ENCODE results near the gene NRXN3. TPM values are rescaled to one million over a fixed set of nuclear protein-coding genes. Genes with fewer than 3 reads are reported as not detected.

Gene NRXN3
- total and polyA plus RNA-seq, 11 donors, result 0.19 to 2.2 (median 1.1) TPM

- intact Hi-C loops (cut with DNase I), result no loop called here
- TF ChIP-seq POLR2A (IDR thresholded peaks at IDR 0.05), result no peak
- no peak for TF ChIP-seq CTCF (IDR thresholded peaks at IDR 0.05)
These were observed 1435.7 kb downstream of the NRXN3 start for GRCh38 chr14:79605849-79606248.

GRCh38 chr14:79608446-79608845 is 1438.3 kb downstream of the NRXN3 start:
- DNase-seq, result no peak
- no peak for ATAC-seq
- Histone ChIP-seq H3K4me3 (no peak overlapping the region), H3K36me3 (no peaks in the 10 kb centered on the region), H3K4me1 (no peaks in the 10 kb centered on the region), H3K27ac (no peak overlapping the region), H3K27me3 (no peaks in the 10 kb centered on the region), H3K9me3 (no peaks in the 10 kb centered on the region)
- intact Hi-C loops (cut with DNase I), result no loop called here
- TF ChIP-seq CTCF (IDR thresholded peaks at IDR 0.05) (no peak), POLR2A (IDR thresholded peaks at IDR 0.05) (no peak)
- 71 to 79% (median 77%) methylated on average over 3 of the region's 3 CpGs for WGBS, 4 donors

More at GRCh38 chr14:79605849-79606248, 1435.7 kb downstream of the NRXN3 start:
- no peak for DNase-seq
- Histone ChIP-seq H3K27me3 (no peaks in the 10 kb centered on the region), H3K4me3 (no peak overlapping the region), H3K4me1 (no peaks in the 10 kb centered on the region), H3K27ac (no peak overlapping the region), H3K9me3 (no peaks in the 10 kb centered on the region), H3K36me3 (no peaks in the 10 kb centered on the region)
- ATAC-seq, result no peak
- 43 to 56% (median 48%) methylated on average over 4 of the region's 4 CpGs for WGBS, 4 donors

GRCh38 chr14:79613625-79614024 is 1443.5 kb downstream of the NRXN3 start:
- no peak overlapping the region for H3K27ac ChIP-seq
- H3K4me1 ChIP-seq, result no peaks in the 10 kb centered on the region
- 72 to 85% (median 78%) methylated on average over 5 of the region's 5 CpGs for WGBS, 4 donors
- intact Hi-C loops (cut with DNase I), result no loop called here
- H3K36me3 ChIP-seq, result no peaks in the 10 kb centered on the region
- DNase-seq (no peak), ATAC-seq (no peak)
- peaks cover 0 to 3% (median 0%) of the 10 kb centered on the region in 12 donors for H3K9me3 ChIP-seq
- no peak for TF ChIP-seq CTCF (IDR thresholded peaks at IDR 0.05)
- TF ChIP-seq POLR2A (IDR thresholded peaks at IDR 0.05), result no peak
- no peak overlapping the region for H3K4me3 ChIP-seq
- no peaks in the 10 kb centered on the region for H3K27me3 ChIP-seq

GRCh38 chr14:79614448-79614847 is 1444.3 kb downstream of the NRXN3 start:
- no peaks in the 10 kb centered on the region for H3K27me3 ChIP-seq
- 75 to 93% (median 90%) methylated on average over 5 of the region's 5 CpGs for WGBS, 4 donors
- no peak for DNase-seq

More at GRCh38 chr14:79614448-79614847, 1444.3 kb downstream of the NRXN3 start:
- no peak for ATAC-seq
- no peaks in the 10 kb centered on the region for H3K36me3 ChIP-seq
- intact Hi-C loops (cut with DNase I), result no loop called here
- no peaks in the 10 kb centered on the region for H3K4me1 ChIP-seq
- TF ChIP-seq CTCF (IDR thresholded peaks at IDR 0.05) (no peak), POLR2A (IDR thresholded peaks at IDR 0.05) (no peak)
- H3K9me3 ChIP-seq, result peaks cover 0 to 4% (median 0%) of the 10 kb centered on the region in 12 donors
- no peak overlapping the region for H3K4me3 ChIP-seq
- no peak overlapping the region for H3K27ac ChIP-seq

Measured in heart left ventricle (tissue), 16 donors.